NOMO-1 (cell line): ENCODE data around the gene FKBP3.

ENCODE experiments used
- DNase-seq, 2 experiments: peaks; one replicate each; lab custom pipeline; 2025; ENCODE audit not compliant: unreplicated experiment in 2 of 2; lab: John Stamatoyannopoulos, UW

FKBP3 gene

DNA sequence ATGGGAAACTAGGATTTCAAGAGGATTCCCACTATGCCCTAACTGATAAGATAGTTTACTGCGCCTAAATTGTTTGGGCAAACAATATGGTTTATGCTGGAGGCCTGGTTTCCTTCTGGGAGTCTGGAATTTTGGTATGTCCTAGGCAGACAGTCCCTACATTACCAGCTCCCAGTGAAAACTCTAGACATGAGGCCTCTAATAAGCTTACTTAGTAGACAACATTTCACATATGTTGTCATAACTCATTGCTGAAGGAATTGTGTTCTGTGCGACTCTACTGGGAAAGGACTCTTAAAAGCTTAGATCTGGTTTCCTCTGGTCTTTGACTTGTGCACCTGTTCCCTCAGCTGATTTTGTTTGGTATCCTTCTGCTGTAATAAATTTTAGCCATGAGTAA, 68.3 kb downstream of the FKBP3 start:
- no peak for DNase-seq
